GM23248 (cell line): Measurements from ENCODE around the gene ANKRD55. TPM values are rescaled to one million over a fixed set of nuclear protein-coding genes. Genes with fewer than 3 reads are reported as not detected.
"Not testable (repeated sequence)": the region's sequence is repeated elsewhere in the genome, so short reads cannot be mapped to it uniquely, and the experiment has no call there.

Source experiments
- DNase-seq: peaks from one replicate; pipeline ENCODE4 v3.0.0-alpha.2; 2015
- H2AFZ ChIP-seq: fragments of 200-600 bp; sonication (generic); 2 replicates; pipeline ENCODE4 v1.6.1; 2016; ENCODE audit warnings: antibody characterized with exemption
- H3F3A ChIP-seq: fragments of 200-600 bp; sonication (generic); 2 replicates; pipeline ENCODE4 v1.6.1; 2016; ENCODE audit warnings: mild to moderate bottlenecking, antibody characterized with exemption, mixed run types; ENCODE audit not compliant: insufficient read depth
- H3K27ac ChIP-seq: fragments of 200-600 bp; sonication (generic); 2 replicates; pipeline ENCODE4 v1.5.1; 2016; ENCODE audit warnings: mild to moderate bottlenecking
- H3K27me3 ChIP-seq: fragments of 200-600 bp; sonication (generic); replicated peaks from 2 replicates; pipeline ENCODE4 v1.6.1; 2016; ENCODE audit warnings: mild to moderate bottlenecking; ENCODE audit not compliant: insufficient read depth
- H3K36me3 ChIP-seq: fragments of 200-600 bp; sonication (generic); 2 replicates; pipeline ENCODE4 v1.6.1; 2016; ENCODE audit warnings: low read depth, mild to moderate bottlenecking
- H3K4me1 ChIP-seq: fragments of 200-600 bp; sonication (generic); 2 replicates; pipeline ENCODE4 v1.6.1; 2016; ENCODE audit warnings: mild to moderate bottlenecking; ENCODE audit not compliant: insufficient read depth
- H3K4me2 ChIP-seq: fragments of 200-600 bp; sonication (generic); one replicate; pipeline ENCODE4 v1.6.1; 2016; ENCODE audit warnings: mild to moderate bottlenecking; ENCODE audit not compliant: unreplicated experiment
- H3K4me3 ChIP-seq: fragments of 200-600 bp; sonication (generic); 2 replicates; pipeline ENCODE4 v1.5.1; 2016; ENCODE audit warnings: mild to moderate bottlenecking
- H3K79me2 ChIP-seq: fragments of 200-600 bp; sonication (generic); 2 replicates; pipeline ENCODE4 v1.6.1; 2016; ENCODE audit warnings: mild to moderate bottlenecking; ENCODE audit not compliant: insufficient read depth
- H3K9ac ChIP-seq: fragments of 200-600 bp; sonication (generic); 2 replicates; pipeline ENCODE4 v1.6.1; 2016; ENCODE audit warnings: mild to moderate bottlenecking
- H3K9me2 ChIP-seq: fragments of 200-600 bp; sonication (generic); 2 replicates; pipeline ENCODE4 v1.6.1; 2016; ENCODE audit warnings: mixed run types, mild to moderate bottlenecking, moderate library complexity; ENCODE audit not compliant: insufficient read depth
- H3K9me3 ChIP-seq: fragments of 200-600 bp; sonication (generic); one replicate; pipeline ENCODE4 v1.6.1; 2017; ENCODE audit warnings: low read depth
- H4K20me1 ChIP-seq: fragments of 200-600 bp; sonication (generic); 2 replicates; pipeline ENCODE4 v1.6.0; 2016; ENCODE audit not compliant: insufficient read depth
- EZH2 ChIP-seq: fragments of 200-600 bp; sonication (generic); IDR thresholded peaks from 2 replicates; pipeline ENCODE4 v1.6.1; 2018; ENCODE audit warnings: antibody characterized with exemption, mild to moderate bottlenecking; ENCODE audit not compliant: insufficient read depth, poor library complexity, severe bottlenecking
- EZH2phosphoT487 ChIP-seq: fragments of 200-600 bp; sonication (generic); IDR thresholded peaks from 2 replicates; pipeline ENCODE4 v1.6.1; 2018; ENCODE audit warnings: antibody characterized with exemption, moderate library complexity, mild to moderate bottlenecking, low read depth; ENCODE audit not compliant: insufficient read depth
- WGBS, 2 experiments: methylation state at CpG; one replicate each; pipeline ENCODE4 v1.1.6; 2015 to 2017; ENCODE audit warnings: low lambda C conversion rate in 2 of 2, low coverage in 1 of 2; ENCODE audit errors: missing lambda C conversion rate in 2 of 2; 5-methylcytosine and 5-hydroxymethylcytosine counted together
- in situ Hi-C: fragments of 300-500 bp; cut with MboI; formaldehyde crosslinking; loops from 2 replicates; pipeline ENCODE4 v1.15.0; 2020
- polyA plus RNA-seq: library from polyadenylated mRNA; unstranded; fragments of >200 nt; fragmentation: Nextera tagmentation; extraction: Ambion mirVana; gene quantifications from 2 replicates; pipeline ENCODE4 v1.2.1, GENCODE V29; 2016
- total RNA-seq: library from RNA; depleted of rRNA; stranded (reverse); fragments of >200 nt; shearing (Covaris generic); gene quantifications from 2 replicates; pipeline ENCODE4 v1.2.3, GENCODE V29; 2014

Gene ANKRD55
- total and polyA plus RNA-seq, 2 experiments from 2014 or later: not detected

- Histone ChIP-seq H3K4me3 (no peak overlapping the region), H3K9me2 (no peaks in the 10 kb centered on the region), H3F3A (peaks cover 11% of the 10 kb centered on the region; the same call in 1 of the 2 replicates), H3K27me3 (no peaks in the 10 kb centered on the region), H3K9ac (no peak overlapping the region), H3K9me3 (no peaks in the 10 kb centered on the region), H3K4me2 (no peak overlapping the region), H2AFZ (no peak overlapping the region), H4K20me1 (no peaks in the 10 kb centered on the region), H3K79me2 (no peaks in the 10 kb centered on the region), H3K27ac (no peak overlapping the region), H3K4me1 (peaks cover 11% of the 10 kb centered on the region), H3K36me3 (no peaks in the 10 kb centered on the region)
- no peak for DNase-seq
- in situ Hi-C loops: no loop called here
- 87 to 93% methylated on average over 18 to 20 of the region's 20 CpGs for WGBS, 2 experiments
- TF ChIP-seq EZH2phosphoT487 (no peak), EZH2 (no peak)
These were observed 149.8 kb downstream of the ANKRD55 start for GRCh38 chr5:56083286-56083854.

- DNase-seq: peak; percentile 37
- in situ Hi-C loops, H3K27ac ChIP-seq: not testable (repeated sequence)
These were observed 152.0 kb downstream of the ANKRD55 start for GRCh38 chr5:56081053-56081642.

DNA sequence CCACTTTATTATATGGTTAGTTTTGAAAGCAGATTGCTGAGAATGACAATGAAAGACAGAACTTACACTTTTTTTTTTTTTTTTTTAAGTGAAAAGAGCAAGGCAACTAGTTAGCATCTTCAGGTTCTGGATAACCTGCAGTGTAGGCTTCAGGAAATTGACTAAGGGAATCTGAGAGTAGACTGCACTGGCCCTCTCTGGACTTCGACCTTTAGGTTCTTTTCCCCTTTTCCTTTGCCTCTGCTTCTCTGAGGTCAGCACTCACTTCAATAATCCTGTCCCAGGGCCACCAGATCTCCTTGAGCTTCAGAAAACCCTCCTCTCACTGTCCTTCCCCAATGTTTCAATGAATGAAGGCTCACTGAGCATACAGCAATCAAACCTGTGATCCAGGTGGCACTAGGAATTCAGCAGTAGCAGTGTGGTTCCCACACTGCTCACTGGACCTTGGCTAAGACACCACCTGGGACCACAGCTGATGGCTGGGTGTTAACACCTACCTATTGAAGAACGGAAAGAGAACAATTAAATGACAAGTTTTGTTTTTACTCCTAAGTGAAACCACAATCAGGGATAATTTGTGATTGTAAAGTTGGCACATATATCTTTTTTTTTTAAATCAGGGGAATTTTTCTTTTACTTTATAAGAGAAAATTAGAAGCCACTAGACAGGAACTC lies 152.6 kb downstream of the ANKRD55 start:
- H3K9ac ChIP-seq: no peak overlapping the region
- no peaks in the 10 kb centered on the region for H3K9me3 ChIP-seq
- H2AFZ ChIP-seq: no peak overlapping the region
- DNase-seq: no peak
- no peaks in the 10 kb centered on the region for H3K36me3 ChIP-seq
- H3K27ac ChIP-seq: no peak overlapping the region
- no peaks in the 10 kb centered on the region for H3K9me2 ChIP-seq
- no peaks in the 10 kb centered on the region for H4K20me1 ChIP-seq
- H3K27me3 ChIP-seq: no peaks in the 10 kb centered on the region
- H3K4me2 ChIP-seq: no peak overlapping the region
- H3K4me1 ChIP-seq: peaks cover 10% of the 10 kb centered on the region
- TF ChIP-seq EZH2: no peak
- no peak for TF ChIP-seq EZH2phosphoT487
- H3F3A ChIP-seq: 0 out of 2 replicates have a peak, but pooled peaks cover 10% of the 10 kb centered on the region
- no peak overlapping the region for H3K4me3 ChIP-seq
- in situ Hi-C loops: no loop called here
- H3K79me2 ChIP-seq: no peaks in the 10 kb centered on the region
- 75 to 88% methylated on average over 2 of the region's 2 CpGs for WGBS, 2 experiments

More at GRCh38 chr5:56081053-56081642, 152.0 kb downstream of the ANKRD55 start:
- not testable (repeated sequence) for H3K9me3 ChIP-seq, H3K4me2 ChIP-seq, H3F3A ChIP-seq, H3K9me2 ChIP-seq, H3K9ac ChIP-seq, H3K4me3 ChIP-seq, H3K36me3 ChIP-seq, H3K79me2 ChIP-seq, H3K27me3 ChIP-seq, H4K20me1 ChIP-seq, H2AFZ ChIP-seq
- peaks cover 10% of the 10 kb centered on the region for H3K4me1 ChIP-seq

DNA sequence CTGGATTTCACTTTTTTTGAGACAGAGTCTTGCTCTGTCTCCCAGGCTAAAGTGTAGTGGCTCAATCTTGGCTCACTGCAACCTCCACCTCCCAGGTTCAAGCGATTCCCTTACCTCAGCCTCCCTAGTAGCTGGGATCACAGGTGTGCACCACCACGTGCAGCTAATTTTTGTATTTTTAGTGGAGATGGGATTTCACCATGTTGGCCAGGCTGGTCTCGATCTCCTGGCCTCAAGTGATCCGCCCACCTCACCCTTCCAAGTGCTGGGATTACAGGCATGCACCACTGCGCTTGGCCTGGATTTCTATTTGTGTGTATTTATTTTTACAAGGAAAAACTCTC lies 154.0 kb downstream of the ANKRD55 start:
- H3K79me2 ChIP-seq, H3K36me3 ChIP-seq, H3F3A ChIP-seq, H4K20me1 ChIP-seq, DNase-seq, in situ Hi-C loops, H2AFZ ChIP-seq, H3K9me3 ChIP-seq, H3K9me2 ChIP-seq, H3K9ac ChIP-seq, H3K27me3 ChIP-seq, H3K4me3 ChIP-seq, H3K4me2 ChIP-seq, H3K27ac ChIP-seq: not testable (repeated sequence)
- peaks cover 10% of the 10 kb centered on the region for H3K4me1 ChIP-seq
- 56 to 66% methylated on average over 5 of the region's 5 CpGs for WGBS, 2 experiments
